ACHN (cell line): Measurements from ENCODE around the gene FARP1.
"Not testable (repeated sequence)": the region's sequence is repeated elsewhere in the genome, so short reads cannot be mapped to it uniquely, and the experiment has no call there.

Source experiments
- DNase-seq: peaks from one replicate; pipeline ENCODE4 v3.0.0-alpha.2; 2015
- in situ Hi-C: cut with HindIII; loops from 2 replicates; pipeline ENCODE4 v1.10.0; 2017; ENCODE audit warnings: low sequenced_read_pairs, low pct_ligation_motif_present, low pct_unique_long_range_greater_than_20kb

The FARP1 gene

DNA sequence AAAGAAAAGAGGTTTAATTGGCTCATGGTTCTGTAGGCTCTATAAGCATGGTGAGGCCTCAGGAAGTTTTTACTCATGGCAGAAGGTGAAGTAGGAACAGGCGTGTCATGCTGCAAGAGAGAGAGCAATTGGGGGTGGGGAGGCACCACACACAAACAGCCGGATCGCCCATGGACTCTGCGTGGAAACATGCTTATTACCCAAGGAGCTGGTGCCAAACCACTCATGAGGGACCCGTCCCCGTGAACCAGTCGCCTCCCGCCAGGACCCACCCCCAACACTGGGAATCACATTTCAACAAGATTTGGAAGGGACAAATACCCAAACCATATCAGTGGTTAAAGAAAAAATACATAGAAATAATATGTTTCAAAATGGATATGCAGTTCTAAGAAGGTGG lies 208.7 kb downstream of the FARP1 start:
- in situ Hi-C loops: no loop called here
- no peak for DNase-seq

DNA sequence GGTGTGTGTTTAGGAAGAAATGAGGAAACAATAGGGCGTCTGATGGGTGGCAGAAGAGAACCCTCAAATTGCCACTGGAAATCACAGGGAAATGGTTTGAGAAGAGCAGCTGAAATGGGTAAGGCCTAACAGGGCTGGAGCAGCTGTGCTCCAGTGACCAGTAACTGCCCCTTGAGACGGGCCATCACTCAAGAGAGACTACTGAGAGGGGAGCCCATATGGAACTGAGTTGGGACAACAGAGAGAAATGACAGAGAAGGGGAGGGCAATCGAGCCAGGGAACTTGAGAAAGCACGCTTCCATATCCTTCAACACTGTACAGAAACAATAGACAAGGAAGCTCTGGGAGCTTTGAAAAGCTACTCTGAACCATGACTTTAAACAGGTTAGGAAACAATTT lies 209.3 kb downstream of the FARP1 start:
- no peak for DNase-seq
- in situ Hi-C loops: no loop called here

DNA sequence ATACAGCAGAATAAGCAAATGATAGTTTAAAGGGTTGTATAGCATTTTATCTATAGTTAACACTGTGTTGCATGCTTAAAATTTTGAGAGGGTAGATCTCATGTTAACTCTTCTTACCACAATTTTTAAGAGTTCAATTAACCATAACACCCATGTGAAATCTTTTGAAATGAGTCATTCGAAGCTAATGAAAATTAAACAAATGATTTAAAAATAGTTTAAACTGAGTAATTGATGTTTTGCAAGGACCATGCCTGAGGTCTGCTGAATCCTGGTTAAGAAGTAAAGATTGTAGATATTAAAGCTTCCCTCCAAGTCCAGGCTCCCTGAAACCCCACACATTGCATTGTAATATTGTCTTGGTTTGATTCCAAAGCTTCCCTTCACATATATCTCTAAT lies 210.9 kb downstream of the FARP1 start:
- in situ Hi-C loops: no loop called here
- DNase-seq: no peak

DNA sequence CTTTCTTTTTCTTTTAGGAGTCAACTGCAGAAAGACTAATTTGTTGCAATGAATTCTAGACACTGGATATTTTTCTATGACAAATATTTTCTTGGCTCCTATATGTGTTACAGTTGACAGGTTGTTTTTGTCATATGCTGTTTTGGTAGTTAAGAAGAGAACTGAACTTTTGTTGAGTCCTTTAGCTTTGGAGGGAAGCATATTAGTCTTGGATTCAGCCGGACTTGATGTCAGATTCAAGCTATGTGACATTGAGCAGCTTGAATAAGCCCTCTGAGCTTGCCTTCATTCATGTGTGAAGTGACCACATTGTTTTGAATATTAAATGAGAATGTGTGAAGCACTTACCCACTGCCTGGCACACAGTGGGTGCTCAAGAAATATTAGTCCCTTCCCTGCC lies 216.0 kb downstream of the FARP1 start:
- in situ Hi-C loops: no loop called here

DNA sequence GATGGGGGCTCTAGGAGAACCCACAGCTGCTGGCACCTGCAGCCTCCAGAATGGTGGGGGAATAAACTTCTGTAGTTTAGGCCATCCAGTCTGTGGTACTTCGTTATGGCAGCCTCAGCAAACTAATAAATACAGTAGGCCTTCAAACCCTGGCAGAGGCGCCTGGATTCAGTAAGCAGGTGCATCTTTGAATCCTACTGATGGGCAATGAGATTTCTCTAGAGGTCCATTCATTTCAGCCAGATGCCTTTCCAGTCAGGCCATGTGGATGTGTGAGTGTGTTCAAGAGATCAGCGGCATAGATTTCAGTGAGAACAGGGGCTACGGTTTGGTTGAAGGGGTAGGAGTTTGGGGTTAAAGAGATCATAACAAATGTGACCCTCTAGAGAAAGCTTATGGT lies 217.7 kb downstream of the FARP1 start:
- DNase-seq: no peak
- in situ Hi-C loops: no loop called here

More for the DNA sequence above, 216.0 kb downstream of the FARP1 start:
- DNase-seq: no peak

DNA sequence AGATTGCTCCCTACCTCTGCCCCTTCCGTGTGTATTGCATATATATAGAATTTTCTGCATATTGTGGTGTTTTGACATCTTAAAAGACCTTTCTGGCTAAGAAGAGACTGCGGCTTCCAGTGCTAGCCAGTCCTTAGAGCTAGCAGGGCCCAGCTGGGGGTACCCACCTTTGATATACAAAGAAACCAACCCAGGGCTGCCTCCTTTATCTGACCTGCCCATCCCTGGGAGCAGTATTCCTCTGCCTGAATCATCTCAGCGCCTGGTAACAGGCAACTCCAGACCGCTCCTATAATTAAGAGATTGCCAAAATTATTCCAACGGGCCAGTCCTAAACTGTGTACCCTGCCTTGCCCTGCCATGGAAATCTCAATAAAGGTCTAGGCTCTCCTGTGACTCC lies 220.4 kb downstream of the FARP1 start:
- in situ Hi-C loops: no loop called here
- DNase-seq: no peak

DNA sequence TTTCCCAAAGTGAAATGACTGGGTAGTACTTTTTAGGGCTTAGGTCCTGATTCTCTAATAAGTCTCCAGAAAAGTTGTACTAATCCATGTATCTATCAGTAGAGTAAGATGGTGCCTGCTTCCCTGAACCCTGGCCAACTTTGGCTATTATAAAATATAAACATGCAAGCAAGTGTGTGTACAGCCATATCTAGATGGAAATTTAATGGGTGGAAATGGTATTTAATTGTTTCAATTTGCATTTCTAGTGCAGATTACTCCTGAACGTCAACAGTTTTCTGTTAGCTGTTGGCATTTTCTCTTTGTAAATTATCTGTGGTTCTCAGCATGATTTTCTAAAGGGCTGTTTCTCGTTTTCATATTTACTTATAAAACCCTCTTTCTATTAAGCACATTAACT lies 221.3 kb downstream of the FARP1 start:
- no peak for DNase-seq
- in situ Hi-C loops: no loop called here

DNA sequence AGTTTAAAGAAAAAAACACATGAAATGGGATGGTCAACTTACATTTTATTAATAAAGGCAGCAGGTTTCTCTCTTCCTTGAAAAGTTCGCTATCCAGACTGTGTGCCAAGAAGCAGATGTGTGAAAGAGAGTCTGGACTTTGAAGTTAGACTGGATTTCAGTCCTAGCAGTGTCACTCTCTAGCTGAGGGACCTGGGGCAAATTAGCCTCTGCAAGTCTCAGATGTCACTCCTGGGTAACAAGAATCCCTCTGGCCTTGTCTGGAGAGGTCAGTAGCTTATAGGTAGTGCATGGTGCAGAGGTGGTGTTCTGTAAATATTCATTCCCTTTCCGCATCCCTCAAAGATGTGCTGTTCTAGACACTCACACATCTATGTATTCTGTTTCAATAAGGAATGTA lies 221.8 kb downstream of the FARP1 start:
- no peak for DNase-seq
- in situ Hi-C loops: no loop called here

DNA sequence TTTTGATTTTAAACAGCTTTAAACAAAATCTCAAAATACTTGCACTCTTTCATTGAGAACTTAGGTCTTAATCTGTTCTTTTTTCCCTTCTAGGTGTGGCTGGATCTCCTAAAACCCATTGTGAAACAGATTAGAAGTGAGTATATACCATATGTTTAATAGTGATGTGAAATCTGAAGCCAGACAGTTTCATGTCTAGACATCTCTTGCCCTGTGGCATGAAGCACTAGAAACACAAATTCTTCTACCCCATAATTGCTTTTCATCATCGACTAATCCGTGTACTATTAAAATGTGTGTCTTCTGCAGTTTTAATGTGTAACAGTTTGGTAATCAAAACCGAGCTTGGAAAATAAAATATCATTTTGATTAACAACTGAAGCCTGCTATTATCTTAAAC lies 222.4 kb downstream of the FARP1 start:
- no peak for DNase-seq
- in situ Hi-C loops: no loop called here

DNA sequence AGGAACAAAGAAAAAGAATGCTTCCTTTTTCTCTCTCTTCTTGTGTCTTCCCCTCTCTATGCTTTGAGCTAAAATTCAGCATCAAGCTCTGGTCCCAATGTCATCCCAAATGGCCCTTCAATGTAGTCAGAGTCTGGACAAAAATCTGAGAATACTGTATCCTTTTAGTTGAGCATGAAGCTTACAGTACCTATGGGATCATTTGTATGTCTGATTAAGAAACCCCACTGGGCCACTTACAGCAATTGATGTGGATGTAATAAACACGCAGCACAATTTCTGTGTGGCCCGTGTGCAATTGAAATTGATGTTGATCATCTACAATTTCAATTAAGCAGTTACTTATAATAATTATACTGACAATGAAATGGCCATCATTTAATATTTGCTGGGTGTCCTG lies 223.1 kb downstream of the FARP1 start:
- in situ Hi-C loops: no loop called here
- no peak for DNase-seq

DNA sequence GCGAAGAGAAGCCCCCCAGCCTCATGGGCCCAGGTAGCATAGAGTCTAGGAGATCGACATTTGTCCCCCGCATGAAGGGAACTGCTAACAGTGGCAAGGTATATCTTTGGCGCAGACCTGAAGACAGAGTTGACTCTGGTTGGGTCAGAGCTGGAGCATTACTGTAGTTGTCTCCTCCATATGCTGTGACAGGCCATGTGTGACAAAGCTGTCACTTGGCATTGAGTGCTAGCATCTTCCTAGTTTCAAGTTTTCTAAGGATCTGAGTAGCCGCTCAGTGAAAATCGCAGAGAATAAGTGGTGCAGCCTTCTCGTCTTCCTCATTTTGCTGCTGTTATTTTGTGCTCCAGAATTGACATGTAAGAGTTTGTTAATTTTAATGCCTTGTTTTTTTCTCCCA lies 223.5 kb downstream of the FARP1 start:
- in situ Hi-C loops: no loop called here
- no peak for DNase-seq

DNA sequence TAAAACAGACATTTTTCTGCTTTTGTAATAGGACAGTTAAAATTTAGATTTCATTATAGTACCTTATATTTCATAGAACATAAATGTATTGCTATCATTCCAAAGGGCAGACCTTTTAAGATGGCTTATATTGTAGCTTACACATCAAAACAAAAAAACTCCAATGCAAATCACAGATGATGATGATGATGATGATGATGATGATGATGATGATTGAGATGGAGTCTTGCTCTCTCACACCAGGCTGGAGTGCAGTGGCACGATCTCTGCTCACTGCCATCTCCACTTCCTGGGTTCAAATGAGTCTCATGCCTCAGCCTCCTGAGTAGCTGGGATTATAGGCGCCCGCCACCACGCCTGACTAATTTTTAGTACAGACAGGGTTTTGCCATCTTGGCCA lies 224.1 kb downstream of the FARP1 start:
- no peak for DNase-seq
- in situ Hi-C loops: no loop called here

DNA sequence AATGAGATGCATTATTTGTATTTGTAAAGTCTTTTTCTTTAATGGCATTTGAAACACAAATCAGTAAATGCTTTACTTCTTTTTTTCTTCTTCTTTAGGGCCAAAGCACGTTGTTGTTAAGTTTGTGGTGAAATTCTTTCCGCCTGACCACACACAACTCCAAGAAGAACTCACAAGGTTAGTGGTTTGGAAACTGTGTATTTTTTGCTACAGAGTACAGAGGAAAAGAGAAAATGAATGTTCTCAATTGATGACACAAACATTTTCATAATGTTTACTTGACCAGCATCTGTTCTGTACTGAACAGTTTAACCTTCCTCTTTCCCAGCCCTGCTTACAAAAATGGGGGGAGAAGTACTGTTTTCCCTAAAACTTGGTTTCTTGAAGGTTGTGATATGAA lies 225.1 kb downstream of the FARP1 start:
- in situ Hi-C loops: no loop called here
- DNase-seq: peak; percentile 22

DNA sequence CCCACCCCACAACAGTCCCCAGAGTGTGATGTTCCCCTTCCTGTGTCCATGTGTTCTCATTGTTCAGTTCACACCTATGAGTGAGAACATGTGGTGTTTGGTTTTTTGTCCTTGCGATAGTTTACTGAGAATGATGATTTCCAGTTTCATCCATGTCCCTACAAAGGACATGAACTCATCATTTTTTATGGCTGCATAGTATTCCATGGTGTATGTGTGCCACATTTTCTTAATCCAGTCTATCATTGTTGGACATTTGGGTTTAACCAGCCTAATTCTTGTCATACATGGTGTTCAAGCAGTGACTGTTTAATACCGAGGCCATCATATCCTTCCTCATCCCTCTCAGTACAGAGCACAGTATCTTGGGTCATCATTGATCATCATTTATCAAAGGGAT lies 226.6 kb downstream of the FARP1 start:
- DNase-seq, in situ Hi-C loops: not testable (repeated sequence)

DNA sequence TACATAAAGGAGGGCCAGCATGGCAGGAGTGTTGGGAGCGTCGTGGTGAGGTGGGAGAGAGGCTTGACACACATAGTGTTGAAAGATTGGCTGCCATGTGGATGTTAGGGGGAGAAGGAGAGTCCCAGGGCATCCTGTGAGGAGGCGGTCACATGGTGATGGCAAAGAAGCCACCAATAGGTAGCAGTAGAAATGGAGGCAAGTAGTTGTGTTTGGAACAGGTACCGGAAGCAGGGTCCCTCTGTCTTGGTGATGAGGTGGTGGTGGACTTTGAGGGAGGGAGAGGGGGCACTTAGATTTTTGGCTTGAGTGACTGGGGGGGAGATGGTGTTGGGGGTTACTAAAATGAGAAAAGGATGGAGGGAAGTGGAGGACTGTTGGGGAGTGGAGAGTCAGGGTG lies 227.4 kb downstream of the FARP1 start:
- DNase-seq: no peak
- in situ Hi-C loops: no loop called here

DNA sequence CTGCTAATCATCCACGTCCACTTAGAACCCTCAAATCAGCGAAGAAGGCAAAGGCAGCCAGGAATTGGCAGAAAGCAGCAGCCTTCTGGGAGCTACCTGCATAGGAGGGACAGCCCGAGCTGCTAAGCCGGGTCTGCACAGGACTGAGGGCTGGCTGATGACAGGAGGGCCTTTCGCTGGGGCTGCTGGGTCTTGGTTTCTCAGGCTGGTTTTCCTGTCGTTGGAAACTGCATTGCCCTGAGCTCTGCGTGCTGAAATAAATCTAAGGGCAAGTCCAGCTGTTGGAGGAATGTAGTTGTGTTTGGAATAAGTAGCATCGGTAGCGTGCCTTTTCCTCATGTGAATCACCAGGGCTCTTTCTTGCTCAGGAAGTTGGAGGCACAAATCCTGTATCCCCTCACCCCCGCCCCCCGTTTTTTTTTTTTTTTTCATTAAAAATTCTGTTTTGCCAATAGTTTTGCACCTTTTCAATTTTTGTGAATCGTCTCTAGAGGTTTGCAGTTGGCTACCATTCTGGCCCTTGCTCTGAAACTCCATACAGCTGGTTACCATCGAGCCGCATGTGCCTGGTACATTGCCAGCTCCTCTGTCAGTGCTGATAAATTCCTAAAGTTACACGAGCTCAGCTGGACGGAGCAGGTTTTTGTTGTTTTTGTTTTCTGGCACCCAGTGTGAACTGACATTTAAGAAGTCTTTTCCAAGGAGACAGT lies 228.1 kb downstream of the FARP1 start:
- DNase-seq: no peak
- in situ Hi-C loops: no loop called here

DNA sequence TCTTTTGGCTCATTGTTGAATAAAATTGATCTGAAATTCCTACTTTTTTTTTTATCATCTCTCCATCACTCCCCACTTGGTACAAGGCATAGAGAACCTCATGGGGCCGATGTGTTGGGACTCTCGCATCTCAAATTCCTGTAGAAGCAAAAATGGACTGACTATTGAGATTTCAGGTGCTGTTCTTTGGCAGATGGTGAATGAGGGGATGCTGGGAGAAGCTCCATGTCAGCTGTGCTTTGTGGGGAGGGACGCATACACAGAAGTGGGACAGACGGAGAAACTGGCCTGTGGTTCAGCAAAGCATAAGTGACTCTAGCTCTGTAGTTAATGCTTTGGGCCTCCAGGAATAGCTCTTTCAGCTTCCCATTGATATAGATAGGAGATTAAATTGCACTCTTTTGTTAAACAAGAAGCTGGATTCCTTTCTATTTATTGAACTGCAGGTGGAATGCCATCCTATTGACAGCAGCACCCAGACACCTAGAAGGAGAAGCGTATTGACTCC lies 228.7 kb downstream of the FARP1 start:
- in situ Hi-C loops: no loop called here
- no peak for DNase-seq

DNA sequence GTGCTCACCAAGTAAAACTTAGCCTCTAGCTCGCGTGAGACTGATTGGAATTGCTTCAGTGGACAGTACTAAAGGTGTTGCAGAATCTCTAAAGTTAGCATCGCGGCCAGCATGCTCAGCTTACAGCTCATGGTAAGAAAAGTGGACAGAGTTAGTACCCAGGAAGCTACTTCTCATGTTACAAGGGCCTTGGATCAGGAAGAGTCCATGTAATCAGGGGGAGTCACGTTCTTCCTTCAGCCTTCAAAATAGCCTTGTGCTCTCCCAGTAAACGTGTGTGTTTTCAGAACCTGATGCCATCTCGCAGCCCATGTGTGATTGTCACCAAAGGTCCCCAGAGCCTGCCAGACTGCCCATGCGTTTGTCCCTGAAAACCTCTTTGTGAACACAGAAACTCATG lies 230.0 kb downstream of the FARP1 start:
- no peak for DNase-seq
- in situ Hi-C loops: no loop called here

DNA sequence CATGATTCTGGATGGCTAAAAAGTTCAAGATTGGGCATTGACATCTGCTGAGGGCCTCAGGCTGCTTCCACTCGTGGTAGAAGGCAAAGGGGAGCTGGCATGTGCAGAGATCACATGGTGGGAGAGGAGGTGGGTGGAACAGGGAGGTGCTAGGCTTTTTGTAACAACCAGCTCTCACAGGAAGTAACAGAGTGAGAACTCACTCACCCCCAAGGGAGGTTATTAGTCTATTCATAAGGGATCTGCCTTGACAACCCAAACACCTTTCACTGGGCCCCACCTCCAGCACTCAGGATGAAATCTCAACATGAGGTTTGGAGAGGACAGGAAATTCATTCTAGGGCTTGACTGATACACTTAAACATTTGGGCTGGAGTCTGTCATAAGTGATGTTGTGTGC lies 231.9 kb downstream of the FARP1 start:
- DNase-seq: no peak
- in situ Hi-C loops: loop anchor here (25.0 kb wide), 1 partner anchor 237 kb away; the partner anchor contains the start of gene FARP1

DNA sequence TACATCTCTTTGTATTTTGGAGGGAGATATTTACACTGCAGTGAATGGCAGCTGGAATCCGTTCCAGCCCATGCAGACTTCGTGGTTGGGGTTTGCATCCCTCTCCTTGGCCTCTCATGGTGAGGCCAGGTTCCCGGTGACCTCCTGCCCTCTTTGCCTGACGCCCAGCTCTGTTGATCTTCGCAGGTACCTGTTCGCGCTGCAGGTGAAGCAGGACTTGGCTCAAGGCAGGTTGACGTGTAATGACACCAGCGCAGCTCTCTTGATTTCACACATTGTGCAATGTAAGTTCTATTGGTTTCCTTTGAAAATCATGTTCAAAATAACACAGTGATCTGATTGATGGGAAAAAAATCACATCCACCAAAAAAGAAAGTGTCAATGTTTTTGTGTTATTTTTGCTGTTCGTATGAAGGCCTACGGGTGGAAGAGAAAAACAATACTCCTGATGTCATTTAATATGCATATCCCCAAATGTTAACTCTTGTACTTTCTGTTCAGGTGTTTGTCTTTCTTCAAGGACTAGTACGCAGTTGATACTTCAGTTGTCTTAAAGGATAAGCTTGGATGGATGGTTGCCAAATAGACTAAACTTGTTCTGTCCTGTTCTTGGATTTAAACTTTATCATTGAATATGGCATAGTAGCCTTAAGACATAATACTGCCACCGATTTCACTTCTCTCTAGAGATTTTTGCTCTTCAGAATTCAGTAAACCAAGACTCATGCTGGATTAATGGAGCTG lies 234.9 kb downstream of the FARP1 start:
- in situ Hi-C loops: loop anchor here (25.0 kb wide), 1 partner anchor 241 kb away; the partner anchor contains the start of gene FARP1
- no peak for DNase-seq
